Thyroid gland (tissue), 4 donors: Measurements from ENCODE around the gene MTA1. TPM values are rescaled to one million over a fixed set of nuclear protein-coding genes. Genes with fewer than 3 reads are reported as not detected.

Source experiments
- DNase-seq, 2 donors: peaks; one replicate each; pipeline ENCODE4 v3.0.0-alpha.2; 2019
- H3K27ac ChIP-seq, 3 donors: fragments of 200-600 bp; sonication (generic); 1 replicate in 2 of 3; 2 replicates in 1 of 3; pipeline ENCODE4 v1.5.1; 2016 to 2019; ENCODE audit warnings: mild to moderate bottlenecking in 1 of 3, moderate library complexity in 1 of 3
- H3K27me3 ChIP-seq: fragments of 200-600 bp; sonication (generic); one replicate; pipeline ENCODE4 v1.5.1; 2019
- H3K36me3 ChIP-seq, 2 donors: fragments of 200-600 bp; sonication (generic); one replicate each; pipeline ENCODE4 v1.5.1; 2016 to 2019
- H3K4me1 ChIP-seq, 2 donors: fragments of 200-600 bp; sonication (generic); one replicate each; pipeline ENCODE4 v1.5.1; 2017 to 2019
- H3K4me3 ChIP-seq, 3 donors: fragments of 200-600 bp; sonication (generic); replicated peaks in 1 of 3; 1 replicate in 2 of 3; 2 replicates in 1 of 3; pipeline ENCODE4 v1.5.1; 2016; ENCODE audit warnings: mild to moderate bottlenecking in 1 of 3
- H3K9me3 ChIP-seq: fragments of 200-600 bp; sonication (generic); one replicate; pipeline ENCODE4 v1.5.1; 2017
- POLR2A ChIP-seq, 2 donors: fragments of 450-650 bp; IDR thresholded peaks; one replicate each; pipeline ENCODE4 v1.6.1; 2017; ENCODE audit warnings: antibody characterized with exemption in 2 of 2, mild to moderate bottlenecking in 2 of 2, moderate library complexity in 1 of 2
- WGBS, 2 donors: methylation state at CpG; one replicate each; pipeline ENCODE4 v1.1.5; 2017; 5-methylcytosine and 5-hydroxymethylcytosine counted together
- intact Hi-C: fragments of 100-400 bp; cut with DNase I; formaldehyde crosslinking; loops from one replicate; pipeline ENCODE4 v1.15.1; 2023
- total RNA-seq, 4 donors: library from RNA; depleted of rRNA; stranded (reverse); fragments of >200 nt; gene quantifications; one replicate each; pipeline ENCODE4 v1.2.3, GENCODE V29; 2016
- TF ChIP-seq, protein P1 (sequence below), 6 experiments: fragments of 200-600 bp in 3 of 6; fragments of 450-650 bp in 3 of 6; sonication (generic) in 3 of 6; IDR thresholded peaks; one replicate each; pipeline ENCODE4 v1.5.1; 2016 to 2019; ENCODE audit warnings: antibody characterized with exemption in 6 of 6, mild to moderate bottlenecking in 2 of 6, inconsistent platforms in 1 of 6, moderate library complexity in 1 of 6

MTA1 gene
- total RNA-seq, 4 donors from 2014 or later, result 66.2 to 111 (median 90.0) TPM

DNA sequence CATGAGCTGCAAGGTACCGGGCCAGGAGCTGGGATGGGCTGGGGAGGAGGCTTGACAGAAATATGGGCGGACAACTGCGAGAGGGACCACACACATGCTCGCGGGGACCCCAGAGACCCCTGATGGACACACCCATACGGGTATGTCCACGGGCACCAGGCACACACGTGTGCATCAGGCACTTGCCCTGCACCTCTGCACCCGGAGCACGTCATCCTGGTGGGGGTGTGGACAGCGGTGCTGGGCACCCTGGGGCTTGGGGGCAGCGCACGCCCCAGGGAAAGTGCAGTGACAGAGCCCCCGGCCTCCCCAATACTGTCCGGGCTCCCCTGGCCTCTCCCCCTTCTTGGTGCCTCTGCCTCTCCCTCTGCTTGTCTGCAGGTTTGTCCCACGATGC, 65.4 kb downstream of the MTA1 start:
- 79 to 85% methylated on average over 9 to 14 of the region's 16 CpGs for WGBS, 2 donors

DNA sequence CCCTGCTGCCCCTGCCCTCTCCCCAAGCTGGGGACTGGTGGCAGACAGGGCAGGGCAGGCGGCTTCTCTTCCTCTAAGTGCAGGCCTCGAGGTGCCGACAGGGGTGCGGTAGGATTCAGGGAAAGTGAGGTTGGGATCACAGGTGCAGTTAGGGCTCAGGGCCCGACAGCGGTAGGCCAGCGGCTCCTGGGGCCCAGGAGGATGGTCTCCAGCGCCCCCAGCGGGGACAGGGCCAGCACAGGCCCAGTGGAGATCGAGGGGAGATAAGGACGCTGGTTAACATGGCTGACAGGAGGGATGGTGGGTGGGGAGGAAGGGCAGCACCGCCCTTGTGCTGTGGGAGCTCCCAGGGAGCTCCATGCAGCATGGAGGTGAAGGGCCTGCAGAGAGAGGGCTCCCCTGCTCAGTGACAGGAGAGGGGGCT, 66.1 kb downstream of the MTA1 start:
- peak in 1 of 2 donors; percentile 35 for DNase-seq
- TF ChIP-seq, protein P1, sequence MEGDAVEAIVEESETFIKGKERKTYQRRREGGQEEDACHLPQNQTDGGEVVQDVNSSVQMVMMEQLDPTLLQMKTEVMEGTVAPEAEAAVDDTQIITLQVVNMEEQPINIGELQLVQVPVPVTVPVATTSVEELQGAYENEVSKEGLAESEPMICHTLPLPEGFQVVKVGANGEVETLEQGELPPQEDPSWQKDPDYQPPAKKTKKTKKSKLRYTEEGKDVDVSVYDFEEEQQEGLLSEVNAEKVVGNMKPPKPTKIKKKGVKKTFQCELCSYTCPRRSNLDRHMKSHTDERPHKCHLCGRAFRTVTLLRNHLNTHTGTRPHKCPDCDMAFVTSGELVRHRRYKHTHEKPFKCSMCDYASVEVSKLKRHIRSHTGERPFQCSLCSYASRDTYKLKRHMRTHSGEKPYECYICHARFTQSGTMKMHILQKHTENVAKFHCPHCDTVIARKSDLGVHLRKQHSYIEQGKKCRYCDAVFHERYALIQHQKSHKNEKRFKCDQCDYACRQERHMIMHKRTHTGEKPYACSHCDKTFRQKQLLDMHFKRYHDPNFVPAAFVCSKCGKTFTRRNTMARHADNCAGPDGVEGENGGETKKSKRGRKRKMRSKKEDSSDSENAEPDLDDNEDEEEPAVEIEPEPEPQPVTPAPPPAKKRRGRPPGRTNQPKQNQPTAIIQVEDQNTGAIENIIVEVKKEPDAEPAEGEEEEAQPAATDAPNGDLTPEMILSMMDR (IDR thresholded peaks at IDR 0.05), result peak in 2 of 6 experiments; percentile 7 to 10
- no peak for TF ChIP-seq POLR2A (IDR thresholded peaks at IDR 0.05)
- H3K27ac ChIP-seq, result peak overlapping the region in 2 of 3 donors; percentile 33 to 73
- H3K36me3 ChIP-seq, result no peaks in the 10 kb centered on the region
- H3K27me3 ChIP-seq, result no peaks in the 10 kb centered on the region
- no peak overlapping the region for H3K4me3 ChIP-seq
- H3K9me3 ChIP-seq, result no peaks in the 10 kb centered on the region
- H3K4me1 ChIP-seq, result peaks cover 66 to 88% of the 10 kb centered on the region in 2 donors
- WGBS, 2 donors, result 38% methylated on average over 11 of the region's 12 CpGs; no CpG with 5 or more reads in 1 of the 2 donors
- intact Hi-C loops, result loop anchor here (5.0 kb wide), 1 partner anchor 118 kb away; no protein-coding TSS in a partner anchor

More for the DNA sequence above, 65.4 kb downstream of the MTA1 start:
- peaks cover 67 to 95% of the 10 kb centered on the region in 2 donors for H3K4me1 ChIP-seq
- no peak for DNase-seq
- no peak overlapping the region for H3K4me3 ChIP-seq
- intact Hi-C loops, result loop anchor here (5.0 kb wide), 1 partner anchor 118 kb away; no protein-coding TSS in a partner anchor
- H3K27me3 ChIP-seq, result no peaks in the 10 kb centered on the region
- TF ChIP-seq, protein P1 (IDR thresholded peaks at IDR 0.05), result no peak
- TF ChIP-seq POLR2A (IDR thresholded peaks at IDR 0.05), result no peak
- peak overlapping the region in 1 of 3 donors; percentile 33 for H3K27ac ChIP-seq
- no peaks in the 10 kb centered on the region for H3K36me3 ChIP-seq
- H3K9me3 ChIP-seq, result no peaks in the 10 kb centered on the region

DNA sequence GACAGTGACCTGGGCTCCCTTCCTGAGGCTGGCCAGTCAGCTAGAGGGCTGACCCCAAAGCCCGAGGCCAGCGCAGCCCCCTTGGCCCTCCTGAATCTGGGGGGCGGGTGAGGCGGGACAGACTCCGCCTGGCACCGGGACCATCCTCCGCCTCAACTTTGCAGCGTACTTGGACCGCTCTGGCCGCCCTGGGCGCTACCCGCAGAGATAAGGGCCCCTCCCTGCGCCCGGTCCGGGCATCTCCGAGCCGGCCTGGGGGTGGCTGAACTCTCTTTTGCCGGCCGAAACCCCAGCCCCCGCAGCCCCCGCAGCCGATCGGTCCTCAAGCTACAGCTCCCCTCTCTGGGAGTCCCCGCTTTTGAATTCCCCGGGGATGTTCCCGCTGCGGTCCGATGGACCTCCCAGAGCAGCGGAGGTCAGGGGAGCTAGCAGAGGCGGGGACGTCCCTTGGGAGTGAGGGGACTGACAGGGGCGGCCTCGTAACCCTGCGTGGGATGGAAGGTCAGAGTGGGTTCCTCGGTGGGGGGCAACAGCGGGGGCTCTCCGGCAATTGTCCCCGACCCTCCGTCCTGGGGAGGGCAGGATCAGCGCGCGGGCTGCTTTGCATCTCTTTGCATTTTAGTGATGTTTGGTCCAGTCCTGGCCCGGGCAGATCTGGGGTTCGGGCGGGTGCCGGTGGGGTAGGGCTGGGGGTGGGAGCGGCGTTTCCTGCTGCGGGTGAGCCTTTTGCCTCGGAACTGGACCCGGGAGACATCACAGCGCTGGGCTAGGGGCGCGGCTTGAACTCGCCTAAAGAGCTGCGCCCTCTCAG, 66.7 kb downstream of the MTA1 start, which contains the start of gene CRIP1:
CRIP1 (plus strand) TSS at position 724 of the 811 bp plus-strand sequence. CDS start 374 bp downstream, outside the sequence.
- DNase-seq, result no peak
- H3K36me3 ChIP-seq, result no peaks in the 10 kb centered on the region
- TF ChIP-seq, protein P1 (IDR thresholded peaks at IDR 0.05), result no peak
- TF ChIP-seq POLR2A (IDR thresholded peaks at IDR 0.05), result no peak
- H3K27me3 ChIP-seq, result no peaks in the 10 kb centered on the region
- WGBS, 2 donors, result 21% methylated on average over 26 of the region's 56 CpGs; no CpG with 5 or more reads in 1 of the 2 donors
- H3K4me3 ChIP-seq, result peak within 1 kb of the TSS in 1 of 3 donors; percentile 54
- no peaks in the 10 kb centered on the region for H3K9me3 ChIP-seq
- H3K4me1 ChIP-seq, result peaks cover 62 to 81% of the 10 kb centered on the region in 2 donors
- peak within 1 kb of the TSS; percentile 73 to 92 (median 75) for H3K27ac ChIP-seq
- intact Hi-C loops, result loop anchor here (5.0 kb wide), 1 partner anchor 119 kb away; no protein-coding TSS in a partner anchor

GRCh38 chr14:105486974-105487448, 67.4 kb downstream of the MTA1 start:
- H3K36me3 ChIP-seq, result no peaks in the 10 kb centered on the region
- peaks cover 60 to 81% of the 10 kb centered on the region in 2 donors for H3K4me1 ChIP-seq
- peak overlapping the region in 1 of 3 donors; percentile 54 for H3K4me3 ChIP-seq
- no peaks in the 10 kb centered on the region for H3K27me3 ChIP-seq
- no peaks in the 10 kb centered on the region for H3K9me3 ChIP-seq
- intact Hi-C loops, result loop anchor here (5.0 kb wide), 1 partner anchor 120 kb away; no protein-coding TSS in a partner anchor
- WGBS, 2 donors, result 9% methylated on average over 4 of the region's 45 CpGs; no CpG with 5 or more reads in 1 of the 2 donors
- peak in 1 of 2 donors; percentile 38 for TF ChIP-seq POLR2A (IDR thresholded peaks at IDR 0.05)
- TF ChIP-seq, protein P1 (IDR thresholded peaks at IDR 0.05), result no peak
- H3K27ac ChIP-seq, result peak overlapping the region; percentile 73 to 92 (median 75)
- DNase-seq, result peak in 1 of 2 donors; percentile 38
